AML-193 (cell line): ENCODE data around the gene RASSF10.

Experiments used
- DNase-seq, 2 experiments: peaks; one replicate each; lab custom pipeline; 2025; lab: John Stamatoyannopoulos, UW

RASSF10 gene

GRCh38 chr11:13008625-13009475 lies at the start of gene RASSF10:
Gene RASSF10 (plus strand): TSS chr11:13009316. CDS start chr11:13009577, 261 bp downstream.
- no peak for DNase-seq

DNA sequence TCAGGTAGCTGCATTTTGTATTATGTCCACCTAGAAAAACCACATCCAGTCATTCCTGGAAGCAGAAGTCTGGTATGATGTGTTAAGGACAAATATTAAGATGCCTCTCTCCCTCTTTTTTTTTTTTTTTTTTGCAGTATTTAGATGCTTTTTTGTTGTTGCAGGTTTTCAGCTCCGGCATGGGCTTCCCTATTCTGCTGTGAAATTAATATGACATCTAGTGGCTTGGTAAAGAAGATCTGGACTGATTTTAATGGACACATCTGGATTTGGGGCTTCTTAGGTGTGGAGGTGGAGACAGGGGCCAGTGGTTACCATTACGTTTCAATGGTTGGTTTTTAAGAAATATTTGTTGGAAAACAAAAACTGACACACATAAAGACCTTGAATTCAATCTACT lies 47.5 kb upstream of the RASSF10 start:
- no peak for DNase-seq

DNA sequence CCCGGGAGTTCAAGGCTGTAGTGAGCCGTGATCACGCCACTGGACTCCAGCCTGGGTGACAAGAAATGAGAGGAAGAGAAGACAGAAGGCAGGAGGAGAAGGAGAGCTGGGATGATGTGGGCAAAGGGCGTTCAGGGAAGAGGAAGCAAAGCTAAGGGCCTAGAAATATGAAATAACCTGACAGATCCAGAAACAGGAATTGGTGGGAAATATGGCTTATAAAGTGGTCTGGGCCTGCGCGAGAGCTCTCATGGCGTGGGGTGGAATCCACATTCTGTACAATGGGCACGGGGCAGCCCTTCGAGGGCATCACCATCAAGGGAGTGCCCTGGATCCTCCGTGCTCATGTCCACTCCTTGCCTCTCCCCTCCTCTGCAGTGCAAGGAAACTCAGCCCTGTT lies 46.8 kb upstream of the RASSF10 start:
- no peak for DNase-seq

GRCh38 chr11:12963051-12963450 lies 46.1 kb upstream of the RASSF10 start:
- no peak for DNase-seq

- DNase-seq = peak; percentile 2 to 20
Measured at GRCh38 chr11:12963792-12964536, 45.2 kb upstream of the RASSF10 start.

DNA sequence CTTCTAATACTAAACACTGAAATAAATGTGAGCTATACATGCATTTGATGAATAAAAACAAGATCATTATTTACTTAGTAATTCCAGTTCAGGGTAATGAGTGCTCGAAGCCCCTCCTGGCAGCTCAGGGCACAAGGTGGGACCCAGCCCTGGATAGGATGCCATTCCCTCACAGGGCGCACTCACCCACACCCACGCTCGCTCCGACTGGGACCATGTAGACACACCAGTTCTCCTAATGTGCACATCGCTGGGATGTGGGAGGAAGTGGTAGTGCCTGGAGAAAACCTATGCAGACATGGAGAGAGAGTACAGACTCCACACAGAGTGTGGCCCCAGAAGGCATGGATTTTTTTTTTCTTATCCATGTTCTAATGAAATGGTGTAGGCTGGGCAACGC lies 44.5 kb upstream of the RASSF10 start:
- no peak for DNase-seq

GRCh38 chr11:12966002-12966401 lies 43.1 kb upstream of the RASSF10 start:
- DNase-seq = no peak

DNA sequence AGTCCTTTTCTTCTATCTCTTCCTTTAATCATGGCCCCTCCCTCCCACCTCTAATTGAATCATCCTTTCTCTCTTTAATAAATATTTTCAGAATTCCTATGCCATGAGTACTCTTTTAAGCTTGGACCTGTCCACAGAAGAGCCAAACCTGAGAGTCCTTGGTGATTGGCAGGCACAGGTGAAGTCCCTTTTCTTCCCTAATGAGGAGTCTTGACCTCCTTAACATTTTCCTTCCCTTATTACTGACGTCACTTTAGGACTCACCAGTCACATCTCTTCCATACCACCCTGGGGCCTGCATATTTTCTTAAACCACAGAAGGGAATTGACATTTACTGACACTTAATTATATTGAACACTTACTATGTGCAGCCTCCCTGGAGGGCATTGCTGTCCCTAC lies 41.0 kb upstream of the RASSF10 start:
- no peak for DNase-seq

- no peak for DNase-seq
Measured at GRCh38 chr11:12968826-12969225, 40.3 kb upstream of the RASSF10 start.

DNA sequence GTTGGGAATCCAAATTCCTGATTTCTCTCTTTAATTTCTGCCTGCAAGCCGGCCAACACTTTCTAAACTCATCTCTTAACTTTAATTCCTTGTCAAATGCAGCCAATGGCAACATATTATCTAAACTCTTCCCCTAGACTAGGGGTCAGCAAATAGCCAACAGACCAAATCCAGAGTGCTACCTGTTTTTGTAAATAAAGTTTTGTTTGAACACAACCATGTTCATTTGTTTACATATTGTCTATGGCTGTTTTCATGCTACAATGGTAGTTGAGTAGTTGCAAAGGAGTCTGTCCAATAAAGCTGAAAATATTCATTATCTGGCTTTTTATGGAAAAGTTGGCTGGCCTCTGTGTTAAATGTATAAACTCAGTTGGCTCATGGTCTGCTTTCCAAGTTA lies 37.2 kb upstream of the RASSF10 start:
- DNase-seq = no peak

DNA sequence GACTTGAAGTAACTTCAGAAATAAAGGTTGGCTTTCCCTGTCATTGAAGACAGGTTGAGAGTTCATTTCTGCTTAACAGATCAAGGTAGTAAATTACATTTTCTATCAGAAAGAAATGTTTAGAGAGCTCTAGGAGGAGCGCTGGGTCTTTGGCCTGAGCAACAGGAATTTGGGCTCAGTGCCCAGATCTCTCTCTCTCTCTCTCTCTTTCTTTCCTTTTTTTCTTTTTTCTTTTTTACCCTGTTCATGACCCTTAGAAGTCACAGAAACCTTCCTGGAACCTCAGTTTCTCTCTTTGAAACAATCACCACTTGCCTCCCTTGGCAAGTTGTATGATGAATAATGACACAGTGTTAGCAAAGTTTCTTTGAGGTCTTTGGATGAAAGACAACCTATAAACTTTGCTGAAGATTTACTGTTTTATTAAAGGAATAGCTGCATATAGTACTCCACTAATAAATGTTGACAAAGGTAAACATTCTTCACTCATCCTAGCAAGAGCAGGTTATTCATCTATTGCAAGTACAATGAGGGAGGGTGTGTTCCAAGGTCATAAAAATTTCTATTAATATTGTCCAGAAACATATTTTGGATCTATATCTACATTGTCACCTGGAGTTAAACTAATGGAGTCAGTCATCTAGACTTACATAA lies 35.5 kb upstream of the RASSF10 start:
- DNase-seq = no peak

- no peak for DNase-seq
Measured at GRCh38 chr11:12975195-12975594, 33.9 kb upstream of the RASSF10 start.

DNA sequence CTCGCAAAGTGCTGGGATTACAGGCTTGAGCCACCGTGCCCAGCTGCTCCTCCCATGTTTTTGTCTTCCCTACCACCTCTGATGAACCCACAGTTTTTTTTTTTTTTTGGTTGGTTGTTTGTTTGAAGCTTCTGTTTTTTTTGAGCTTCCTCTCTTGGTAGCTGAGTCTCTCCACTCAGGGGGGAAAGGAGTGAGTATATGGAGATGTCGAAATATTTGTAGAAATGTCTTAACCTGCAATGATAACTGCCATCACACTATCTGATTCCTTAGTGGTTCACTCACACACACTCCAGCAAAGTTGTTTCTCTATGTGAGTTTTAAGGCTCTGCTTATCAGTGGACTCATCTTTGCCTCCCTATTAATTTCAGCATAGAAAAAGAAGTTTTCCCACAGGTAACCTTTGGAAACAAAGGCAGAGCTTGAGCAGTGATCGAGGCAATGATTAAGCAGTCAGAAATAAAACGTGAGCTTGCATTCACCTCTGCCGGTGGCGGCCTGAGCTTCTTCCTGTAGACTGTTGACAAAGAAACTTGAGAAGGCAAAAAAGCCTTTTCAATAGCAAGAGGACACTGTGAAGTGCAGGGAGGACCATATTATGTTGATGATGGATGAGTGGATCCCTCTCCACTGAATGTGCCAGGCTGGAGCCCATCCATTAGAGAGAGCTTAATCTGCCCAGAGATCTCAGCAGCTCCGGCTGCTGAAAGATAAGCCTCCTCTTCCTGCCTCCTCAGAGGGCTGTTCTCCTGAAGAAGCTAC lies 29.0 kb upstream of the RASSF10 start:
- no peak for DNase-seq

DNA sequence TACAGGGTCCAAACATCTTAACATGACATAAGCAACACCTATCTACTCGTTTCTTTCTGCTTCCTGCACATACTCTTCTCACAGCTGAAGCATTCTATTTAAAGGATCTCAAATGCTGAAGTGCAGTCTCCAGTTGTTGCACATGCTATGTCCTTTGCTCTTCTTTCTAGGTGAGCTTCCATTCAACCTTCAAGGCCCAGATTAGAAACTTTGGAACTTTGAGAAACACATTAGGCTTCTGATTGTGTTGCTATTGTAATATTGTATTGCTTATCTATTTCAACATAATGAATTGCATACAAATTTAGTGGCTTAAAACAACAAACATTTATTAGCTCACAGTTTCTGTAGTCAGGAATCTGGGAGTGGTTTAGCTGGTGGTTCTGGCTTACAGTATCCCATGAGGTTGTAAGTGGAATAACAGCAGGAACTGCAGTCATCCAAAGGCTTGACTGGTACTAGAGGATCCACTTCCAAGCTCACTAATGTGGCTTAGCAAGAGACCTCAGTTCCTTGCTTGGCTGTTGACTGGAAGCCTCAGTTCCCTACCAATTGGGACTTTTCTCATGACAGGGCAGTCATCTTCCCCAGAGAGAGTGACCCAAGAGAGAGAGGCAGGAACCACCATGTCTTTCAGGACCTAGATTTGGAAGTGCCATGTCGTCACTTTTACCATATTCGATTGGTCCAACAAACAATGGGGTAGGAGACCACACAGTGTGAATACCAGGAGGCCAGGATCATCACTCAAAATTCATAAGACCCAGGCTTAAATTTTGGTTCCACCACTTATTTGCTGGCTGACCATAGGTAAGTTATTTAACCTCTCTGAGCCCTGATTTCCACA lies 27.2 kb upstream of the RASSF10 start:
- no peak for DNase-seq

DNA sequence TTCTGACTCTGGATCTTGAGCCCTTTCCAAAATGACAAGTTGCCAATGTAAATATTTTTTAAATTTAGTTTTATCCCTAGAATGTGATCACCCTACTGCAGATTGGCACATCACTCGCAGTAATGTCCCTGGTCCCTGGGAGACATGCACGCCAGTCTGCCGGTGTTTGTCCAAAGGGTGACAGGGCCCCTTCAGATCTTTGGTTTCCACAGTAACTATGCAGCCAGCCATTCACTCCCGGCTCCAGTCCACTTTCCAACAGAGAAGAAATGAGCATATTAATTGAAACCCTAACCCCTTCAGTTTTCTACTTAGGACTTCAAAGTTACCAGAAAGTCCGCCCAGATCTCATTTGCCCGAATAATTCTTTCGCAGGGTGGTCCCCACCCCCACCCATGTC lies 25.8 kb upstream of the RASSF10 start:
- no peak for DNase-seq

DNA sequence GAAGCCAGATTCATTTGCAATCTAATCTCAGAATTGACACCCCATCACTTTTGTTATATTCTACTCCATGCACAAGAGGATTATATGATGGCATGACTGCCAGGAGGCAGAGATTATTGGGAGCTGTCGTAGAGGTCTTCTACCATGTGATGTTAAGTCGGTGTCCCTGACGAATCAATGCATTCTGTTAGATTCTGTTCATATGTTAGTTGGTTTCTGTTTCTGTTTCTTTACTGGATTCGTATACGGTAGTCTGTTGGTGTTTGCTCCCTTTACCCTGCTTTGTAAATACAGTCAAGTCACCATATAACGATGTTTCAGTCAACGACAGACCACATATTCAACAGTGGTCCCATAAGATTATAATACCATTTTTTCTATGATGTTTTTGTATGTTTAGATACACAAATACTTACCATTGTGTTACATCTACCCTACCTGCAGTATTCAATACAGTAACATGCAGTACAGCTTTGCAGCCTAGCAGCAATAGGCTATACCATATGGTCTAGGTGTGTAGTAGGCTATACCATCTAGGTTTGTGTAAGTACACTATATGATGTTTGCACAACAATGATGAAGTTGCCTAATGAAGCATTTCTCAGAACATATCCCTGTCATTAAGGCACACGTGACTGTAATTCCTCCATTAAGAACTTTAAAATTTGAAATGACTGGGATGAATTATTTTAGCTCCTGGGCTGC lies 22.8 kb upstream of the RASSF10 start:
- no peak for DNase-seq

DNA sequence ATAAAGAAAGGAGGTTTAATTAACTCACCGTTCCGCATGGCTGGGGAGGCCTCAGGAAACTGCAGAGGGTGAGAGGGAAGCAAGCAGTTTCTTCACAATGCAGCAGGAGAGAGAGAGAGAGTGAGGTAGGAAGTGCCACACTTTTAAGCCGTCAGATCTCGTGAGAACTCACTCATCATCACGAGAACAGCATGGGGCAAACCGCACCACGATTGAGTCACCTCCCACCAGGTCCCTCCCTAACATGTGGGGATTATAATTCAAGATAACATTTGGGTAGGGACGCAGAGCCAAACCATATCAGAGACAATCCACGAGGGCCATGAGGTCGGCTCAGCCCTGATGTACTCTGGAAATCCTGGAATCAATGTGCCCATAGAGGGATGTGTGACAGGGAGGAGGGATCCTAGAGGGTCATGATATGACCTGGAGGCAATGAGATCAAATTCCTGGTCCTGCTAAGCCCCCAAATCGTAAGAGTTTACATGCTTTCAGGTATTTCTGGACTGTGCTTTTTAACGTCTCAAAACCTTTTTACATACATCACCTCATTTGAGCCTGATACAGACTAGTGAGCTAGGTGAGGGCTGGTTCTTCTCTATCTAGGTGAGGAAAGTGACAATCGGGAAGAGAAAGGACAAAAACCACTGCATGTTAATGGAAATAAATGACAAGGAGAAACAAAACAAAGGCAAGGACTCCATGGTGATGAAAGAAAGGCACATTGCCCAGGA lies 19.5 kb upstream of the RASSF10 start:
- DNase-seq = no peak

GRCh38 chr11:12990162-12990480 lies 19.0 kb upstream of the RASSF10 start:
- DNase-seq = no peak

DNA sequence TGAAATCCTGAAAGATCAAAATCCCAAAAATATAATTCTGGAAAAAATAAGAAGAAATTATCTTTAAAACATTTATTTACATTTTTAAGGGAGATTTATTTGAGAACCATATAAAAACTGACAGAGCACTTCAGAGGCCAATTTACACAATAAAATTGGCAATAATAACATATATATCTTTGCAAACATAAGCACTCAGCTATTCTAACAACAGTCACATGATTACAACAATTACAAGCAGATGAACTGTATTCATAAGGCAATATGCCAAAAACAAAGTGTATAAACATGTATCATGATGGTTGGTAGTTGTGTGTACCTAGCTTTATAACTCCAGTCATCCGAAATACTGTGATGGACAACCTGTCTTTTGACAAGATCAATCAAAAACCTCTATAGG lies 17.7 kb upstream of the RASSF10 start:
- no peak for DNase-seq

GRCh38 chr11:12993626-12994025 lies 15.5 kb upstream of the RASSF10 start:
- DNase-seq = no peak
